Esophagus squamous epithelium (tissue), 4 donors: ENCODE results near the gene RWDD3.

Experiments used
- CTCF ChIP-seq, 6 experiments: fragments of 450-650 bp in 4 of 6; fragments of 200-600 bp in 2 of 6; sonication (generic) in 2 of 6; IDR thresholded peaks; one replicate each; pipeline ENCODE4 v1.5.1; 2016 to 2019; ENCODE audit warnings: antibody characterized with exemption in 6 of 6, mild to moderate bottlenecking in 4 of 6, moderate library complexity in 4 of 6
- POLR2A ChIP-seq, 4 donors: fragments of 450-650 bp; IDR thresholded peaks; one replicate each; pipeline ENCODE4 v1.6.1; 2017; ENCODE audit warnings: antibody characterized with exemption in 4 of 4, mild to moderate bottlenecking in 4 of 4, moderate library complexity in 3 of 4

- TF ChIP-seq CTCF (IDR thresholded peaks at IDR 0.05) (no peak), POLR2A (IDR thresholded peaks at IDR 0.05) (no peak)
Observed at GRCh38 chr1:95281781-95282517, 47.9 kb downstream of the RWDD3 start.
